GM12878 (cell line): ENCODE results near the gene GPALPP1. TPM values are rescaled to one million over a fixed set of nuclear protein-coding genes. Genes with fewer than 3 reads are reported as not detected.
A peak's percentile ranks its signal among the peaks of the same experiment; 100 is the strongest.

ENCODE experiments used
- ATAC-seq: fragments of 200-7000 bp; cut with Tn5 transposase; 3 replicates; pipeline ENCODE4 v1.9.1; 2020; ENCODE audit warnings: mild to moderate bottlenecking, moderate library complexity
- BruUV-seq: library from RNA; stranded (reverse); fragments of 400-500 nt; replicated peaks from 2 replicates; lab custom pipeline; 2021; lab: Mats Ljungman, UMichigan
- CTCF ChIA-PET: fragments of 300-600 bp; sonication (Branson Sonifier 250); formaldehyde crosslinking; extraction: SDS; loops from one replicate; lab custom pipeline; 2021; ENCODE audit warnings: inconsistent platforms; lab: Yijun Ruan, JAX
- POLR2A ChIA-PET: fragments of 350-600 bp; formaldehyde crosslinking; extraction: SDS; loops from one replicate; lab custom pipeline; 2021; ENCODE audit warnings: inconsistent platforms; lab: Charles Lee
- RAD21 ChIA-PET: fragments of 300-600 bp; sonication (Branson Sonifier 250); formaldehyde crosslinking; loops from one replicate; lab custom pipeline; 2023; ENCODE audit warnings: antibody characterized with exemption; ENCODE audit not compliant: unreplicated experiment; lab: Charles Lee
- SMC1A ChIA-PET: fragments of 300-600 bp; sonication (Branson Sonifier 250); formaldehyde crosslinking; loops from one replicate; lab custom pipeline; 2023; ENCODE audit not compliant: unreplicated experiment, uncharacterized antibody; lab: Charles Lee
- DNase-seq: peaks from one replicate; pipeline ENCODE4 v3.0.0-alpha.2; 2011; ENCODE audit warnings: low read depth, low spot score
- FAIRE-seq: peaks from 3 replicates; lab custom pipeline; 2011; peaks lifted over from hg19 to GRCh38; lab: Jason Lieb, UNC
- H2AFZ ChIP-seq: 2 replicates; pipeline ENCODE4 v1.6.0; 2011; ENCODE audit warnings: low read depth, low read length, control low read depth; ENCODE audit not compliant: control insufficient read depth
- H3K27ac ChIP-seq: 2 replicates; pipeline ENCODE4 v1.5.1; 2011; ENCODE audit warnings: control low read depth; ENCODE audit not compliant: control insufficient read depth, insufficient read depth
- H3K27me3 ChIP-seq, 2 experiments: replicated peaks in 1 of 2; 2 replicates each; pipeline versions ENCODE4 v1.6.0 to v1.6.1; 2011; ENCODE audit warnings: low read length in 1 of 2; ENCODE audit not compliant: control insufficient read depth in 2 of 2, insufficient read depth in 2 of 2
- H3K36me3 ChIP-seq, 2 experiments: 2 replicates each; pipeline ENCODE4 v1.5.1; 2011; ENCODE audit warnings: low read length in 1 of 2; ENCODE audit not compliant: control insufficient read depth in 2 of 2, insufficient read depth in 2 of 2
- H3K4me1 ChIP-seq: 2 replicates; pipeline ENCODE4 v1.6.1; 2011; ENCODE audit warnings: mild to moderate bottlenecking, low read length, moderate library complexity, mixed read lengths; ENCODE audit not compliant: control insufficient read depth, insufficient read depth
- H3K4me2 ChIP-seq: 2 replicates; pipeline ENCODE4 v1.6.0; 2011; ENCODE audit warnings: control low read depth; ENCODE audit not compliant: control insufficient read depth, insufficient read depth
- H3K4me3 ChIP-seq: fragments of 200-600 bp; sonication (generic); 2 replicates; pipeline ENCODE4 v1.5.1; 2016
- H3K79me2 ChIP-seq: 2 replicates; pipeline ENCODE4 v1.6.0; 2011; ENCODE audit warnings: low read length; ENCODE audit not compliant: control insufficient read depth, insufficient read depth
- H3K9ac ChIP-seq: 2 replicates; pipeline ENCODE4 v1.8.0; 2011; ENCODE audit warnings: low read length, control low read depth, mixed read lengths; ENCODE audit not compliant: control insufficient read depth, insufficient read depth
- H3K9me3 ChIP-seq: replicated peaks from 3 replicates; pipeline ENCODE4 v1.5.1; 2011; ENCODE audit warnings: mild to moderate bottlenecking, low read length; ENCODE audit not compliant: control insufficient read depth, insufficient read depth
- H4K20me1 ChIP-seq: 2 replicates; pipeline ENCODE4 v1.6.0; 2011; ENCODE audit not compliant: control insufficient read depth, insufficient read depth
- CEBPZ ChIP-seq: fragments of 150-350 bp; IDR thresholded peaks from 2 replicates; pipeline ENCODE4 v1.6.1; 2016; ENCODE audit warnings: low read depth, low read length
- HDGF ChIP-seq: fragments of 450-650 bp; IDR thresholded peaks from 2 replicates; pipeline ENCODE4 v1.6.1; 2016; ENCODE audit warnings: antibody characterized with exemption
- NR2F1 ChIP-seq: fragments of 450-650 bp; conservative IDR thresholded peaks from 2 replicates; pipeline ENCODE4 v1.6.1; 2017; ENCODE audit warnings: mild to moderate bottlenecking
- PKNOX1 ChIP-seq: fragments of 450-650 bp; IDR thresholded peaks from 2 replicates; pipeline ENCODE4 v1.6.1; 2016; ENCODE audit warnings: mild to moderate bottlenecking
- POU2F2 ChIP-seq: IDR thresholded peaks from 3 replicates; pipeline ENCODE4 v1.6.1; 2011; ENCODE audit warnings: low read depth, mild to moderate bottlenecking, low read length, borderline replicate concordance
- SPI1 ChIP-seq: IDR thresholded peaks from 2 replicates; pipeline ENCODE4 v1.6.1; 2011; ENCODE audit warnings: low read depth, mild to moderate bottlenecking, low read length, moderate library complexity, borderline replicate concordance; ENCODE audit not compliant: insufficient read depth
- ZBTB33 ChIP-seq: fragments of 450-650 bp; IDR thresholded peaks from 2 replicates; pipeline ENCODE4 v1.6.1; 2017; ENCODE audit warnings: mild to moderate bottlenecking
- WGBS: methylation state at CpG from one replicate; pipeline ENCODE4 v1.1.6; 2016; ENCODE audit warnings: low lambda C conversion rate; ENCODE audit not compliant: insufficient replicate concordance, insufficient coverage; ENCODE audit errors: missing lambda C conversion rate; 5-methylcytosine and 5-hydroxymethylcytosine counted together
- in situ Hi-C: fragments of 300-500 bp; cut with MboI; formaldehyde crosslinking; loops from 9 replicates; pipeline ENCODE4 v1.14.3; 2018; ENCODE audit warnings: mixed read lengths
- intact Hi-C: fragments of 100-400 bp; cut with micrococcal nuclease; formaldehyde crosslinking; loops from one replicate; pipeline ENCODE4 v1.14.2; 2022; ENCODE audit not compliant: unreplicated experiment
- polyA plus RNA-seq, 11 experiments: library from polyadenylated mRNA; depleted of rRNA in 4 of 11; unstranded in 6 of 11; stranded (reverse) in 5 of 11; fragments of >200 nt; fragmentation: Nextera tagmentation in 4 of 11; fragmentation: Illumina TruSeq in 1 of 11; extraction: Ambion mirVana in 4 of 11; extraction: Trizol in 1 of 11; gene quantifications; 1 replicate in 1 of 11; 2 replicates in 10 of 11; pipeline versions ENCODE4 v1.2.1 to v1.2.3, GENCODE V29; 2011 to 2016; ENCODE audit warnings: inconsistent platforms in 2 of 11, missing spikeins in 2 of 11, low read depth in 1 of 11
- total RNA-seq, 4 experiments: library from RNA; depleted of rRNA in 3 of 4; stranded (reverse); fragments of >200 nt in 3 of 4; fragmentation: Illumina TruSeq in 1 of 4; extraction: Trizol in 1 of 4; gene quantifications; 2 replicates each; pipeline versions ENCODE4 v1.2.1 to v1.2.3, GENCODE V29; 2013 to 2021
- TF ChIP-seq, protein P1 (sequence below): IDR thresholded peaks from 2 replicates; pipeline ENCODE4 v1.6.1; 2012; ENCODE audit warnings: low read depth, low read length, improper control_type of control experiment

GPALPP1 gene
- total and polyA plus RNA-seq, 10 of the 15 experiments (the other 5 are each of a cell fraction or from before 2014, with no cell fraction given): 14.2 to 32.4 (median 27.9) TPM

GRCh38 chr13:45034342-45034741 is 45.0 kb downstream of the GPALPP1 start:
- no peak overlapping the region for H3K4me3 ChIP-seq
- BruUV-seq: no TSS peak
- in situ Hi-C loops: no loop called here
- no peak for FAIRE-seq
- no peak for ATAC-seq
- ChIA-PET SMC1A (interaction anchor here (2.2 kb wide), 1 partner anchor 13 kb away, joined by 9 read pairs; no protein-coding TSS in a partner anchor), RAD21 (no interaction called here), CTCF (interaction anchor here (1.0 to 1.8 kb wide), 4 partner anchors 12 to 551 kb away, joined by 3 to 5 read pairs (median 4); no protein-coding TSS in a partner anchor), POLR2A (no interaction called here)
- TF ChIP-seq SPI1 (peak; percentile 18; the same call in 1 of the 2 replicates), POU2F2 (peak; percentile 25; the same call in 1 of the 3 replicates), NR2F1 (no peak), HDGF (no peak), PKNOX1 (peak; percentile 17; the same call in 1 of the 2 replicates)
- H3K9me3 ChIP-seq: no peaks in the 10 kb centered on the region
- no peaks in the 10 kb centered on the region for H3K79me2 ChIP-seq
- no peaks in the 10 kb centered on the region for H3K4me1 ChIP-seq
- H4K20me1 ChIP-seq: no peaks in the 10 kb centered on the region
- no peaks in the 10 kb centered on the region; a peak in 2 of 4 replicates for H3K36me3 ChIP-seq
- H2AFZ ChIP-seq: no peak overlapping the region
- intact Hi-C loops: no loop called here
- DNase-seq: no peak
- no peak overlapping the region for H3K4me2 ChIP-seq
- H3K27me3 ChIP-seq: no peaks in the 10 kb centered on the region
- WGBS: 94% methylated on average over 2 of the region's 2 CpGs
- no peak overlapping the region for H3K27ac ChIP-seq
- H3K9ac ChIP-seq: no peak overlapping the region

DNA sequence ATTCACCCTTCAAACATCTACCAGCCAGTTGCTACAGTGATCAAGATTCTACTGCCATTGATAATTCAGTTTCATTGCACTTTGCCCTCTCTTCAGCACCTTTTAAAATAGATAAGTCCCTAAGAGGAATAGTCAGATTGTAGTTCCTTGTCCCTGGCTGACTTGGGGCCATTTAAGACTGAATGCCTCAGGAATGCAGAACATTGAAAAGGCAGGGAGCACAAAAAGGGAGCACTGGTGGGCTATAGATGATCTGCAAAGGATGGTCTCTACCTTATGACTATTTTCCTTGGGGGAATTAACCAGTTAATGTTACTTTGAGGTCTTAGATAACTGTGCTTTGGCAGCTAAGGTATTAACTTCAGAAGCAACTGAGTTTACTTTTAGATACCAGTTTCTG is 46.9 kb downstream of the GPALPP1 start:
- Histone ChIP-seq H3K9me3 (no peaks in the 10 kb centered on the region), H2AFZ (no peak overlapping the region), H3K36me3 (no peaks in the 10 kb centered on the region; a peak in 2 of 4 replicates), H3K79me2 (no peaks in the 10 kb centered on the region), H3K9ac (no peak overlapping the region), H3K4me3 (no peak overlapping the region), H3K4me2 (no peak overlapping the region), H3K27me3 (no peaks in the 10 kb centered on the region), H3K27ac (no peak overlapping the region), H4K20me1 (no peaks in the 10 kb centered on the region), H3K4me1 (no peaks in the 10 kb centered on the region)
- ChIA-PET SMC1A (interaction anchor here (0.9 kb wide), 1 partner anchor 10 kb away, joined by 3 read pairs; no protein-coding TSS in a partner anchor), CTCF (no interaction called here), RAD21 (no interaction called here), POLR2A (no interaction called here)
- DNase-seq: no peak
- intact Hi-C loops: no loop called here
- ATAC-seq: no peak
- no peak for FAIRE-seq
- BruUV-seq: no TSS peak
- in situ Hi-C loops: no loop called here
- no peak for TF ChIP-seq ZBTB33
- TF ChIP-seq, protein P1, sequence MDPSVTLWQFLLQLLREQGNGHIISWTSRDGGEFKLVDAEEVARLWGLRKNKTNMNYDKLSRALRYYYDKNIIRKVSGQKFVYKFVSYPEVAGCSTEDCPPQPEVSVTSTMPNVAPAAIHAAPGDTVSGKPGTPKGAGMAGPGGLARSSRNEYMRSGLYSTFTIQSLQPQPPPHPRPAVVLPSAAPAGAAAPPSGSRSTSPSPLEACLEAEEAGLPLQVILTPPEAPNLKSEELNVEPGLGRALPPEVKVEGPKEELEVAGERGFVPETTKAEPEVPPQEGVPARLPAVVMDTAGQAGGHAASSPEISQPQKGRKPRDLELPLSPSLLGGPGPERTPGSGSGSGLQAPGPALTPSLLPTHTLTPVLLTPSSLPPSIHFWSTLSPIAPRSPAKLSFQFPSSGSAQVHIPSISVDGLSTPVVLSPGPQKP: no peak
- TF ChIP-seq CEBPZ: no peak
